Non-pigmented ciliary epithelial cell (primary cell): ENCODE data around the gene NINJ1.

Source experiments
- DNase-seq: peaks from one replicate; pipeline ENCODE4 v3.0.0-alpha.2; 2010; ENCODE audit warnings: low read depth

Gene NINJ1

GRCh38 chr9:93132287-93132927 lies 1.6 kb downstream of the NINJ1 start:
- no peak for DNase-seq

- DNase-seq = no peak
Observed at GRCh38 chr9:93131599-93132286, 2.3 kb downstream of the NINJ1 start.

- no peak for DNase-seq
Observed at GRCh38 chr9:93130861-93131481, 3.1 kb downstream of the NINJ1 start.

- DNase-seq = no peak
Observed at GRCh38 chr9:93129691-93130500, 4.2 kb downstream of the NINJ1 start.

- no peak for DNase-seq
Observed at GRCh38 chr9:93129286-93129685, 4.8 kb downstream of the NINJ1 start.

- DNase-seq = no peak
Observed at GRCh38 chr9:93128715-93129224, 5.3 kb downstream of the NINJ1 start.

GRCh38 chr9:93128011-93128714 lies 5.9 kb downstream of the NINJ1 start:
- DNase-seq = no peak

- DNase-seq = no peak
Observed at GRCh38 chr9:93127395-93127911, 6.6 kb downstream of the NINJ1 start.

- no peak for DNase-seq
Observed at GRCh38 chr9:93126825-93127368, 7.2 kb downstream of the NINJ1 start.

GRCh38 chr9:93126151-93126781 lies 7.8 kb downstream of the NINJ1 start:
- DNase-seq = no peak

GRCh38 chr9:93125331-93125894 lies 8.6 kb downstream of the NINJ1 start:
- no peak for DNase-seq

- no peak for DNase-seq
Observed at GRCh38 chr9:93124793-93125192, 9.3 kb downstream of the NINJ1 start.

GRCh38 chr9:93123561-93124283 lies 10.3 kb downstream of the NINJ1 start:
- no peak for DNase-seq

- DNase-seq = no peak
Observed at GRCh38 chr9:93122721-93123221, 11.3 kb downstream of the NINJ1 start.

- no peak for DNase-seq
Observed at GRCh38 chr9:93121316-93122241, 12.5 kb downstream of the NINJ1 start.

- no peak for DNase-seq
Observed at GRCh38 chr9:93120846-93121315, 13.2 kb downstream of the NINJ1 start.

GRCh38 chr9:93119953-93120845 lies 13.9 kb downstream of the NINJ1 start:
- peak; percentile 75 for DNase-seq
